K562 (cell line): ENCODE measurements around the gene R3HDM2. TPM values are rescaled to one million over a fixed set of nuclear protein-coding genes. Genes with fewer than 3 reads are reported as not detected.
"Not testable (repeated sequence)": the region's sequence is repeated elsewhere in the genome, so short reads cannot be mapped to it uniquely, and the experiment has no call there.

Source experiments
- ATAC-seq: fragments of 200-7000 bp; cut with Tn5 transposase; 3 replicates; pipeline ENCODE4 v1.9.1; 2020; ENCODE audit warnings: moderate library complexity
- BruUV-seq: library from RNA; stranded (reverse); fragments of 400-500 nt; replicated peaks from 2 replicates; lab custom pipeline; 2021; lab: Mats Ljungman, UMichigan
- CTCF ChIA-PET: fragments of 300-600 bp; formaldehyde crosslinking; extraction: SDS; loops from one replicate; lab custom pipeline; 2021; ENCODE audit warnings: low intra/inter-chr PET ratio; lab: Yijun Ruan, JAX
- POLR2A ChIA-PET: fragments of 300-600, 350-650 bp; sonication (Branson Sonifier 250); formaldehyde crosslinking; extraction: SDS; loops from one replicate; lab custom pipeline; 2021; ENCODE audit warnings: antibody characterized with exemption, inconsistent platforms; lab: Yijun Ruan, JAX
- DNase-seq, 4 experiments: peaks; one replicate each; pipeline versions ENCODE4 v3.0.0 to v3.0.0-alpha.2; 2011 to 2018; ENCODE audit warnings: low spot score in 3 of 4, mixed read lengths in 3 of 4; ENCODE audit errors: extremely low read depth in 1 of 4
- FAIRE-seq: peaks from 2 replicates; lab custom pipeline; 2011; peaks lifted over from hg19 to GRCh38; lab: Jason Lieb, UNC
- H2AFZ ChIP-seq: 2 replicates; pipeline ENCODE4 v1.6.0; 2011; ENCODE audit warnings: low read depth, low read length, control low read depth, inconsistent platforms
- H3K27ac ChIP-seq: fragments of 200-600 bp; 3 replicates; pipeline ENCODE4 v1.8.0; 2011; ENCODE audit warnings: low read depth, mild to moderate bottlenecking, control low read depth, inconsistent platforms, low read length, moderate library complexity, mixed read lengths; ENCODE audit errors: extremely low read depth
- H3K27me3 ChIP-seq, 2 experiments: fragments of 300-600 bp in 1 of 2; 2 replicates in 1 of 2; 3 replicates in 1 of 2; pipeline versions ENCODE4 v1.6.0 to v1.8.0; 2011; ENCODE audit warnings: inconsistent platforms in 2 of 2, low read length in 2 of 2, mild to moderate bottlenecking in 1 of 2, mixed read lengths in 1 of 2, moderate library complexity in 1 of 2; ENCODE audit not compliant: control insufficient read depth in 2 of 2, insufficient read depth in 2 of 2
- H3K36me3 ChIP-seq: fragments of 300-600 bp; 3 replicates; pipeline ENCODE4 v1.8.0; 2011; ENCODE audit warnings: mild to moderate bottlenecking, low read length, inconsistent platforms; ENCODE audit not compliant: control insufficient read depth, insufficient read depth
- H3K4me1 ChIP-seq, 2 experiments: fragments of 200-600 bp in 1 of 2; replicated peaks in 1 of 2; 2 replicates in 1 of 2; 3 replicates in 1 of 2; pipeline versions ENCODE4 v1.5.1 to v1.8.0; 2011; ENCODE audit warnings: inconsistent platforms in 2 of 2, low read length in 2 of 2, mild to moderate bottlenecking in 1 of 2, mixed read lengths in 1 of 2, moderate library complexity in 1 of 2; ENCODE audit not compliant: control insufficient read depth in 2 of 2, insufficient read depth in 2 of 2
- H3K4me2 ChIP-seq: 2 replicates; pipeline ENCODE4 v1.6.1; 2011; ENCODE audit warnings: low read length, control low read depth, inconsistent platforms, mixed read lengths; ENCODE audit not compliant: insufficient read depth
- H3K4me3 ChIP-seq: fragments of 200-600 bp; sonication (generic), shearing (Covaris generic); 2 replicates; pipeline ENCODE4 v1.5.1; 2016; ENCODE audit warnings: control low read depth, inconsistent platforms
- H3K79me2 ChIP-seq: fragments of 200-600 bp; 3 replicates; pipeline ENCODE4 v1.8.0; 2011; ENCODE audit warnings: low read length, inconsistent platforms; ENCODE audit not compliant: control insufficient read depth, insufficient read depth
- H3K9ac ChIP-seq, 2 experiments: 2 replicates each; pipeline versions ENCODE4 v1.6.0 to v1.6.1; 2011; ENCODE audit warnings: low read depth in 2 of 2, low read length in 2 of 2, control low read depth in 1 of 2, inconsistent platforms in 1 of 2, mild to moderate bottlenecking in 1 of 2, mixed read lengths in 1 of 2; ENCODE audit not compliant: insufficient read depth in 1 of 2
- H3K9me1 ChIP-seq: one replicate; pipeline ENCODE4 v1.6.0; 2011; ENCODE audit warnings: inconsistent platforms, mild to moderate bottlenecking, low read length, moderate library complexity; ENCODE audit not compliant: control insufficient read depth, insufficient read depth
- H3K9me3 ChIP-seq: replicated peaks from 2 replicates; pipeline ENCODE4 v1.5.1; 2011; ENCODE audit warnings: low read depth, low read length, inconsistent platforms; ENCODE audit not compliant: control insufficient read depth, insufficient read depth
- H4K20me1 ChIP-seq: replicated peaks from 2 replicates; pipeline ENCODE4 v1.6.1; 2011; ENCODE audit warnings: low read length, inconsistent platforms, mixed read lengths; ENCODE audit not compliant: control insufficient read depth, insufficient read depth
- CBX3 ChIP-seq, 2 experiments: IDR thresholded peaks; 1 replicate in 1 of 2; 2 replicates in 1 of 2; pipeline ENCODE4 v1.6.1; 2012; ENCODE audit warnings: inconsistent platforms in 2 of 2, low read length in 2 of 2, borderline replicate concordance in 1 of 2, control low read depth in 1 of 2
- CEBPG ChIP-seq, 3 experiments: fragments of 200-800 bp in 1 of 3; sonication (Bioruptor generic) in 1 of 3; sonication (generic) in 1 of 3; formaldehyde crosslinking in 1 of 3; IDR thresholded peaks in 2 of 3; conservative IDR thresholded peaks in 1 of 3; 2 replicates each; pipeline versions ENCODE4 v1.6.1 to v1.8.0; 2016 to 2022; ENCODE audit warnings: missing compliant biosample characterization in 2 of 3, missing genetic modification characterization in 2 of 3, mild to moderate bottlenecking in 1 of 3, missing genetic modification reagents in 1 of 3
- FIP1L1 ChIP-seq: fragments of 200-400 bp; formaldehyde crosslinking; IDR thresholded peaks from 2 replicates; pipeline ENCODE4 v1.6.1; 2018; ENCODE audit warnings: mild to moderate bottlenecking, low read depth, low read length; ENCODE audit not compliant: poor library complexity, severe bottlenecking
- HNRNPH1 ChIP-seq: fragments of 200-400 bp; formaldehyde crosslinking; optimal IDR thresholded peaks from 2 replicates; pipeline ENCODE3; 2017; ENCODE audit warnings: low read depth, mild to moderate bottlenecking, low read length, moderate library complexity
- MCM2 ChIP-seq: fragments of 450-650 bp; IDR thresholded peaks from 2 replicates; pipeline ENCODE4 v1.6.1; 2017; ENCODE audit warnings: low read depth, mild to moderate bottlenecking
- RFX7 ChIP-seq: fragments of 250-450 bp; sonication (Bioruptor Pico); IDR thresholded peaks from 2 replicates; pipeline ENCODE4 v1.5.1; 2021; ENCODE audit warnings: mild to moderate bottlenecking
- TRIM28 ChIP-seq: fragments of 450-650 bp; IDR thresholded peaks from 2 replicates; pipeline ENCODE4 v1.6.1; 2017
- WHSC1 ChIP-seq: IDR thresholded peaks from one replicate; pipeline ENCODE4 v1.6.1; 2012; ENCODE audit warnings: low read length, control low read depth, inconsistent platforms
- ZNF140 ChIP-seq: fragments of 250-450 bp; sonication (Bioruptor Pico); IDR thresholded peaks from 2 replicates; pipeline ENCODE4 v1.8.0; 2021; ENCODE audit warnings: moderate library complexity, mild to moderate bottlenecking, inconsistent platforms
- ZNF707 ChIP-seq: fragments of 250-450 bp; sonication (Bioruptor Pico); conservative IDR thresholded peaks from 2 replicates; pipeline ENCODE4 v1.8.0; 2022; ENCODE audit warnings: inconsistent platforms, mild to moderate bottlenecking, moderate library complexity
- ZNF717 ChIP-seq: fragments of 250-450 bp; sonication (Bioruptor Pico); IDR thresholded peaks from 2 replicates; pipeline ENCODE4 v1.5.0; 2021
- WGBS: fragments of 100-300 bp; shearing (Covaris generic); methylation state at CpG from one replicate; pipeline ENCODE4 v1.1.6; 2016; ENCODE audit warnings: low coverage, mixed read lengths; ENCODE audit not compliant: insufficient coverage; ENCODE audit errors: missing lambda C conversion rate; 5-methylcytosine and 5-hydroxymethylcytosine counted together
- in situ Hi-C: fragments of 300-500 bp; cut with MboI; formaldehyde crosslinking; loops from 4 replicates; pipeline ENCODE4 v1.15.0; 2018; ENCODE audit warnings: inconsistent platforms, mixed read lengths
- intact Hi-C: fragments of 100-400 bp; cut with micrococcal nuclease; formaldehyde crosslinking; loops from 2 replicates; pipeline ENCODE4 v1.14.2; 2022
- polyA plus RNA-seq, 8 experiments: library from polyadenylated mRNA; depleted of rRNA in 4 of 8; stranded (reverse) in 5 of 8; unstranded in 3 of 8; fragments of >200 nt; fragmentation: Nextera tagmentation in 2 of 8; fragmentation: Illumina TruSeq in 1 of 8; extraction: Ambion mirVana in 2 of 8; extraction: Trizol in 1 of 8; gene quantifications; 2 replicates each; pipeline versions ENCODE4 v1.2.1 to v1.2.3, GENCODE V29; 2011 to 2014; ENCODE audit warnings: inconsistent platforms in 1 of 8, missing spikeins in 1 of 8
- total RNA-seq, 7 experiments: library from RNA; depleted of rRNA in 6 of 7; stranded (reverse); fragments of >200 nt in 6 of 7; fragmentation: Illumina TruSeq in 2 of 7; extraction: Trizol in 2 of 7; gene quantifications; 2 replicates each; pipeline versions ENCODE4 v1.2.1 to v1.2.3, GENCODE V29; 2011 to 2021; ENCODE audit warnings: low replicate concordance in 1 of 7
- TF ChIP-seq, protein P1 (sequence below): fragments of 250-450 bp; sonication (Bioruptor Pico); IDR thresholded peaks from 2 replicates; pipeline ENCODE4 v1.4.0; 2020; ENCODE audit warnings: mild to moderate bottlenecking
- TF ChIP-seq, protein P2 (sequence below): fragments of 450-650 bp; formaldehyde crosslinking; IDR thresholded peaks from 2 replicates; pipeline ENCODE4 v1.4.0; 2022; ENCODE audit warnings: mild to moderate bottlenecking, moderate library complexity

R3HDM2 gene
- total and polyA plus RNA-seq, 9 of the 15 experiments (the other 6 are each of a cell fraction or from before 2014, with no cell fraction given), result 3.3 to 18.8 (median 9.0) TPM

DNA sequence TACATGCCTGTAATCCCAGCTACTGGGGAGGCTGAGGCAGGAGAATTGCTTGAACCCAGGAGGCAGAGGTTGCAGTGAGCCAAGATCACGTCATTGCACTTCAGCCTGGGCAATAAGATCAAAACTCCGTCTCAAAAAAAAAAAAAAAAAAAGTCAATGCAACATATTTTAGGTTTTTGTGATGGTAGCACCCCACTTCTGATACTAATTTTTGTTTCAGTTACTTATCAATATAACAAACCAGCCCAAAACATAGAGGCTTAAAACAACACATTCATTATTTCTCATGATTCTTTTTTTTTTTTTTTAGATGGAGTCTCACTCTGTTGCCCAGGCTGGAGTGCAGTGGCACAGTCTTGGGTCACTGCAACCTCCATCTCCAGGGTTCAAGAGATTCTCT is 10.6 kb upstream of the R3HDM2 start:
- H4K20me1 ChIP-seq, ATAC-seq, FAIRE-seq, CTCF ChIA-PET, in situ Hi-C loops, H2AFZ ChIP-seq, intact Hi-C loops, H3K4me2 ChIP-seq, BruUV-seq, H3K9ac ChIP-seq, H3K4me1 ChIP-seq, H3K27ac ChIP-seq, H3K9me3 ChIP-seq, DNase-seq, H3K79me2 ChIP-seq, H3K4me3 ChIP-seq, H3K27me3 ChIP-seq, H3K9me1 ChIP-seq, H3K36me3 ChIP-seq: not testable (repeated sequence)
- POLR2A ChIA-PET, result interaction anchor here (0.7 to 1.8 kb wide), 3 partner anchors 10 to 46 kb away, joined by 3 to 4 read pairs (median 3); partner anchors contain the start of gene INHBE
- TF ChIP-seq TRIM28, result peak; percentile 60; the same call in 1 of the 2 replicates
- TF ChIP-seq ZNF707 (CRISPR knock-in tag), result peak; percentile 97
- WGBS, result 20% methylated on average over 2 of the region's 2 CpGs

DNA sequence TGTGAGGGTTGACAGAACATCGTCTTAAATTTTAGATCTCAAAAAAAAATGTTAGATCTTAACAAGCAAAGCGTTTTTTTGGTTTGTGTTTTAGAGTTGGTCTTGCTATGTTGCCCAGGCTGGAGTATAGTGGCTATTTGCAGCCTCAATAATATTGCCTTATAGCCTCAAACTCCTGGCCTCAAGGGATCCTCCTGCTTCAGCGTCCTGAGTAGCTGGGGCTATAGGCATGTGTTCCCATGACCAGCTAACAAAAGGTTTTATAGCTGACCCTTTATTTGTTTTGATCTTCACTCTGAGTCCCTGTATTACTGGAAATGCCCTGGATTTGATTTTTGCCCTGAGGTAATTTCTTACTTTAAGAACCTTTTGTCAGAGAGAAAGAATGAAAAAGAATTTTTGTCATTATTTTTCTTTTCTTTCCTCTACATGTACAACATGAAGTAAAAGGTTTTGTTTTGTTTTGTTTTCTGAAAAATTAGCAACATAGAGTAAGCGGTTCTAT is 9.0 kb upstream of the R3HDM2 start:
- POLR2A ChIA-PET, result no interaction called here
- Histone ChIP-seq H3K27me3 (no peaks in the 10 kb centered on the region), H2AFZ (no peak overlapping the region), H3K4me3 (no peak overlapping the region), H3K9ac (no peak overlapping the region), H3K36me3 (no peaks in the 10 kb centered on the region), H3K9me3 (0 out of 2 replicates have a peak, but pooled peaks cover 3% of the 10 kb centered on the region), H3K4me2 (no peak overlapping the region), H3K27ac (no peak overlapping the region), H3K4me1 (peaks cover 2 to 4% of the 10 kb centered on the region in 2 experiments; a peak in 3 of 5 replicates), H4K20me1 (no peaks in the 10 kb centered on the region), H3K9me1 (no peaks in the 10 kb centered on the region), H3K79me2 (no peaks in the 10 kb centered on the region)
- no peak for DNase-seq
- BruUV-seq, result no TSS peak
- FAIRE-seq, result no peak
- no peak for ATAC-seq
- CTCF ChIA-PET, result no interaction called here
- in situ Hi-C loops, result no loop called here
- intact Hi-C loops, result no loop called here
- WGBS, result 25% methylated on average over 4 of the region's 4 CpGs
- TF ChIP-seq CEBPG (CRISPR knock-in tag; IDR thresholded peaks at IDR 0.05) (no peak), CEBPG (tag; conservative IDR thresholded peaks at IDR 0.05 in 1 of 2, IDR thresholded peaks at IDR 0.05 in 1 of 2) (no peak), RFX7 (no peak), FIP1L1 (no peak), HNRNPH1 (no peak), ZNF140 (no peak), MCM2 (no peak), WHSC1 (no peak), CBX3 (IDR thresholded peaks at IDR 0.05; ENCODE audit: borderline replicate concordance in 1 of 2, low read length in 2 of 2) (no peak), ZNF717 (no peak)
- TF ChIP-seq, protein P1, sequence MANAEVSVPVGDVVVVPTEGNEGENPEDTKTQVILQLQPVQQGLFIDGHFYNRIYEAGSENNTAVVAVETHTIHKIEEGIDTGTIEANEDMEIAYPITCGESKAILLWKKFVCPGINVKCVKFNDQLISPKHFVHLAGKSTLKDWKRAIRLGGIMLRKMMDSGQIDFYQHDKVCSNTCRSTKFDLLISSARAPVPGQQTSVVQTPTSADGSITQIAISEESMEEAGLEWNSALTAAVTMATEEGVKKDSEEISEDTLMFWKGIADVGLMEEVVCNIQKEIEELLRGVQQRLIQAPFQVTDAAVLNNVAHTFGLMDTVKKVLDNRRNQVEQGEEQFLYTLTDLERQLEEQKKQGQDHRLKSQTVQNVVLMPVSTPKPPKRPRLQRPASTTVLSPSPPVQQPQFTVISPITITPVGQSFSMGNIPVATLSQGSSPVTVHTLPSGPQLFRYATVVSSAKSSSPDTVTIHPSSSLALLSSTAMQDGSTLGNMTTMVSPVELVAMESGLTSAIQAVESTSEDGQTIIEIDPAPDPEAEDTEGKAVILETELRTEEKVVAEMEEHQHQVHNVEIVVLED (CRISPR knock-in tag), result no peak
- TF ChIP-seq, protein P2, sequence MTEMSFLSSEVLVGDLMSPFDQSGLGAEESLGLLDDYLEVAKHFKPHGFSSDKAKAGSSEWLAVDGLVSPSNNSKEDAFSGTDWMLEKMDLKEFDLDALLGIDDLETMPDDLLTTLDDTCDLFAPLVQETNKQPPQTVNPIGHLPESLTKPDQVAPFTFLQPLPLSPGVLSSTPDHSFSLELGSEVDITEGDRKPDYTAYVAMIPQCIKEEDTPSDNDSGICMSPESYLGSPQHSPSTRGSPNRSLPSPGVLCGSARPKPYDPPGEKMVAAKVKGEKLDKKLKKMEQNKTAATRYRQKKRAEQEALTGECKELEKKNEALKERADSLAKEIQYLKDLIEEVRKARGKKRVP (CRISPR knock-in tag), result no peak
